GM21390 (cell line): ENCODE measurements around the gene LPAR4.
"Not testable (repeated sequence)": the region's sequence is repeated elsewhere in the genome, so short reads cannot be mapped to it uniquely, and the experiment has no call there.

Experiments
- ATAC-seq: cut with Tn5 transposase; IDR thresholded peaks from one replicate; pipeline ENCODE4 v1.9.1; 2021; ENCODE audit not compliant: unreplicated experiment

The LPAR4 gene, protein sequence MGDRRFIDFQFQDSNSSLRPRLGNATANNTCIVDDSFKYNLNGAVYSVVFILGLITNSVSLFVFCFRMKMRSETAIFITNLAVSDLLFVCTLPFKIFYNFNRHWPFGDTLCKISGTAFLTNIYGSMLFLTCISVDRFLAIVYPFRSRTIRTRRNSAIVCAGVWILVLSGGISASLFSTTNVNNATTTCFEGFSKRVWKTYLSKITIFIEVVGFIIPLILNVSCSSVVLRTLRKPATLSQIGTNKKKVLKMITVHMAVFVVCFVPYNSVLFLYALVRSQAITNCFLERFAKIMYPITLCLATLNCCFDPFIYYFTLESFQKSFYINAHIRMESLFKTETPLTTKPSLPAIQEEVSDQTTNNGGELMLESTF

DNA sequence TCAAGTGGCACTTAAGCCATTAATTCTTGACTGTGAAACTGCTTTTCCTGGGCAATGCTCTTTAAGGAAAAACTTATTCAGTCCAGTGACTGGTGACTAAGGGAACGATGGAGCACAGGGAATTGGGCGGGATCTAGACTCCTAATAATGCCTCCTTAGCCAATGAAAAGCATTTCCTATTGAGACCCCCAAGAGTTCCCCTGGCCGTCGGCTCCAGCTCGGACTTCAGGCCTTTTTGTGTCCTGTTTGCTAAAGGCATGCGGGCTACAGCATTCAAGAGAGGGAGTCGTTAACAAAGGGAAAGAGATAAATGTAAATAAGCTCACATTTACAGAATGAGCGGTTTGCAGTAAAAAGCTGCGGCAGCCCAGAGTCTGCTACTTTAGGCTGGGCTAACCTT is at the start of gene LPAR4:
Gene LPAR4 (plus strand): TSS at position 232 of the 400 bp plus-strand sequence. CDS start 7,150 bp downstream, outside the sequence.
- no peak for ATAC-seq

- no peak for ATAC-seq
Observed at GRCh38 chrX:78706071-78706470, 41.4 kb upstream of the LPAR4 start.

GRCh38 chrX:78708262-78708661 is 39.3 kb upstream of the LPAR4 start:
- ATAC-seq: no peak

DNA sequence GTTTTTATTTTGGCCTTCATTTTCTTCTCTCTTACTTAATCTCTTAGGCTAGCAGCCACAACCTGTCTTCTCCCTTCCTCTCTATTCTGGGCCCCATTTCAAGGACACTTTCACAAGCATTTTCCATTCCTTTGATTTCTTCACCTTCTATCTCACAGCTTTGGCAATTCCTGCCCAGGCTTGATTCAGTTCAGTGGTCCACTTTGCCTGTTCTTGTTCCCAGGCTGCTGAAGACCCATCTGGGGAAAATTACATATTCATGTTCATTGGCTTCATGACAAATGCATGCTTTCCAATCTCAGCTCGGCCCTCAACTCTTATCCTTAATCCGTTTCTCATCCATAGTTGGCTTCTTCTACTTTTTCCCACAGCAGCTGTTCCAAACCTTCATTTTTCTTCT is 38.7 kb upstream of the LPAR4 start:
- ATAC-seq: no peak

DNA sequence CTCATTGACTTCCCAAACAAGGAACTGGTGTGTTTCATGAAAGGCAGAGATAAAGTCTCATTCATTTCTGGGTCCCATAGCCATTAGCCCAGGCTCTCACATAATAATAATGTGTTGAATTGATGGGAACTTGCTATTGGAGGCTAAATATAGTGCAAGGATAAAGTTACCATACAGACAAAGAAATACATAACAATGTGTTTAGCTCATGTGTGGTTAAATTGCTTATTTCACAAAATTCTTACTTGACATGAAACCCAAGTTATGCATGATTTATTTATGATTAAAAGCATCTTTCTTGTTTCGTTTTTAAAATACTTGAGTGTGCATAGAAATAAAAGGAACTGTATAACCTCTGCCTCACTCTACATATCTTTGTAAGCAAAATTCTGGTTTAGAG is 37.3 kb upstream of the LPAR4 start:
- no peak for ATAC-seq

- ATAC-seq: no peak
Observed at GRCh38 chrX:78712336-78712735, 35.2 kb upstream of the LPAR4 start.

DNA sequence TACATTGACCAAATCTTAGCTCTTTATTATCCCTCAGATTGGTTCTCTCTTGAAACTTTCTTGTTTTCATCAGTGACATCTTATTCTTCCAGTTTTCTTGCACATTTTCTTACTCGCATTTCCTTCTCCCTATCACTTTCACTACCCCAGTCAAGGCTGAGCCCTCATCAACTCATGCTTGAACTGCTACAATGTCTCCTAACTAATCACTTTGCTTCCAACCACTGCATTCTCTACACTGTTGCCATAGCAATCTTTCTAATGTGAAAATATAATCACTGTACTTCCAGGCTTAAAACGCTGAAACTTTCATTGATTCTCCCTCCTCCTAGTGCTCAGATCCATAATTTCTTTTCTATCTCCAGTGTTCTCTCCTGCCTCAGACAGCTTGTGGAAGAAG is 22.2 kb upstream of the LPAR4 start:
- no peak for ATAC-seq

DNA sequence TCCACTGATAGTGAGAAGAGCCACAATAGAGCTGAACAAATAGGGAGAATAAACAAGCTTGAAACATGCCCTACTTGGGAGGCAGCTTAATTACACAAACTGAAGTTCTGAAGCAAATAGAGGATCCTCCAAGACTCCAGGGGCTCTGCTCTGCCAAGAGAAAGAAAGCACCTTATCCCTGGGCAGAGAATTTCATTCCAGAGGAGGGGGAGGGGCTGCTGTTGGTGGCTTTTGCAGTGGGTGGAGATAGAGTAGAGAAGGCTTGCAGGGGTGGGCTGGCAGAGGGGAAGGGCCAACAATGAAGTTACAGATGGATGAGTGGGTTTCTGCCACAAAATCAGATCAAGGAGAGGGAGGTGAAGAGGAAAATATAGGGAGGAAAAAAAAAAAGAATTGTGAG is 1.0 kb upstream of the LPAR4 start:
- no peak for ATAC-seq

DNA sequence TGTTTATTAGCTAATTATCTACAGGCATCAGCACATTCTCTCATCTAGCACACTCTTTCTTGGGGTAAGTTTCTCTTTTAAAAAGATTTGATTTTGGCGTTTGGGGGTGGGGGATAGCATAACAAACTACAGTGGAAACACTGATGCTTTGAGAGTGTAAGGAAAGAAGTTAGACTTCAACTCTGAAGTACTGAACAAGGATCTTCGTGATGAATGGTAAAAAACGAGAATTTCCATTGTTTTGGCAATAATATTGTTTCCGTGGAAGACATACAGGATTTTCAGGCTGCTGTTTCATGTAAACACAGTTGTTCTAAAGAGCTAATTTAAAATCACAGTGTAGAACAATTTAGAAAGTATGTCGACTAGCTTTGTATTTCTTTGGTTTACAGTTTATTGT is 451 bp downstream of the LPAR4 start:
- no peak for ATAC-seq

- no peak for ATAC-seq
Observed at GRCh38 chrX:78748846-78749245, 1.3 kb downstream of the LPAR4 start.

- no peak for ATAC-seq
Observed at GRCh38 chrX:78753571-78753970, 6.1 kb downstream of the LPAR4 start.

DNA sequence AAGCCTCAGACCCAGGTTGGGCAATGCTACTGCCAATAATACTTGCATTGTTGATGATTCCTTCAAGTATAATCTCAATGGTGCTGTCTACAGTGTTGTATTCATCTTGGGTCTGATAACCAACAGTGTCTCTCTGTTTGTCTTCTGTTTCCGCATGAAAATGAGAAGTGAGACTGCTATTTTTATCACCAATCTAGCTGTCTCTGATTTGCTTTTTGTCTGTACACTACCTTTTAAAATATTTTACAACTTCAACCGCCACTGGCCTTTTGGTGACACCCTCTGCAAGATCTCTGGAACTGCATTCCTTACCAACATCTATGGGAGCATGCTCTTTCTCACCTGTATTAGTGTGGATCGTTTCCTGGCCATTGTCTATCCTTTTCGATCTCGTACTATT is 7.4 kb downstream of the LPAR4 start:
- ATAC-seq: peak; percentile 94

- ATAC-seq: no peak
Observed at GRCh38 chrX:78759081-78759480, 11.6 kb downstream of the LPAR4 start.

GRCh38 chrX:78769101-78769755 is 21.7 kb downstream of the LPAR4 start:
- ATAC-seq: no peak

GRCh38 chrX:78769946-78770345 is 22.4 kb downstream of the LPAR4 start:
- no peak for ATAC-seq

GRCh38 chrX:78796916-78797315 is 49.4 kb downstream of the LPAR4 start:
- ATAC-seq: no peak

GRCh38 chrX:78800114-78800513 is 52.6 kb downstream of the LPAR4 start:
- no peak for ATAC-seq

- no peak for ATAC-seq
Observed at GRCh38 chrX:78800694-78801093, 53.2 kb downstream of the LPAR4 start.

DNA sequence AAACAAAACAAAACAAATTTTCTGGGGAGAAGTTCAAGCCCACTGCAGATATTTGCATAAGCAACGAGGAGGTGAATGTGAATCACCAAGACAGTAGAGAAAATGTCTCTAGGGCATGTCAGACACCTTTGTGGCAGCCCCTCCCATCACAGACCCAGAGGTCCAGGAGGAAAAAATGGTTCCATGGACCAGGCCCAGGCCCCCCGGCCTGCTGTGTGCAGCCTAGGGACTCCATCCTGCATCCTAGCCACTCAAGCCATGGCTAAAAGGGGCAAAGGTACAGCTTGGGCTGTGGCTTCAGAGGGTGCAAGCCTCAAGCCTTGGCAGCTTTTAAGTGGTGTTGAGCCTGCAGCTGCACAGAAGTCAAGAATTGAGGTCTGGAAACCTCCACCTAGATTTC is 54.0 kb downstream of the LPAR4 start:
- ATAC-seq: no peak

DNA sequence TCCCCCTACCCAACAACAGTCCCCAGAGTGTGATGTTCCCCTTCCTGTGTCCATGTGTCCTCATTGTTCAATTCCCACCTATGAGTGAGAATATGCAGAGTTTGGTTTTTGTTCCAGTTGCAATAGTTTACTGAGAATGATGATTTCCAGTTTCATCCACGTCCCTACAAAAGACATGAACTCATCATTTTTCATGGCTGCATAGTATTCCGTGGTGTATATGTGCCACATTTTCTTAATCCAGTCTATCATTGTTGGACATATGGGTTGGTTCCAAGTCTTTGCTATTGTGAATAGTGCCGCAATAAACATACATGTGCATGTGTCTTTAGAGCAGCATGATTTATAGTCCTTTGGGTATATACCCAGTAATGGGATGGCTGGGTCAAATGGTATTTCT is 55.0 kb downstream of the LPAR4 start:
- not testable (repeated sequence) for ATAC-seq
